Prostate gland (tissue), 2 donors: ENCODE data around the gene TFAP2A.

Source experiments
- CTCF ChIP-seq, 4 experiments: fragments of 200-600 bp in 2 of 4; fragments of 450-650 bp in 2 of 4; sonication (generic) in 2 of 4; IDR thresholded peaks; 1 replicate in 3 of 4; 2 replicates in 1 of 4; pipeline ENCODE4 v1.5.1; 2016 to 2019; ENCODE audit warnings: antibody characterized with exemption in 4 of 4, mild to moderate bottlenecking in 2 of 4, moderate library complexity in 2 of 4
- POLR2A ChIP-seq: fragments of 450-650 bp; IDR thresholded peaks from one replicate; pipeline ENCODE4 v1.6.1; 2016; ENCODE audit warnings: antibody characterized with exemption, mild to moderate bottlenecking

GRCh38 chr6:10407674-10408054 lies 7.2 kb downstream of the TFAP2A start:
- no peak for TF ChIP-seq CTCF (IDR thresholded peaks at IDR 0.05)
- TF ChIP-seq POLR2A = no peak
